Activated CD4-positive, alpha-beta T cell treated with anti-CD3 and anti-CD28 coated beads for 48 hours (primary cell): ENCODE data around the gene RIMBP2.

Experiments used
- DNase-seq: peaks from one replicate; pipeline ENCODE4 v3.0.0-alpha.2; 2020

The RIMBP2 gene

GRCh38 chr12:130729344-130729743 is 13.2 kb upstream of the RIMBP2 start:
- no peak for DNase-seq

GRCh38 chr12:130728158-130729058 is 12.3 kb upstream of the RIMBP2 start:
- no peak for DNase-seq

GRCh38 chr12:130719263-130719859 is 3.3 kb upstream of the RIMBP2 start:
- no peak for DNase-seq

GRCh38 chr12:130717752-130718151 is 1.7 kb upstream of the RIMBP2 start:
- DNase-seq: no peak

GRCh38 chr12:130716969-130717366 is 869 bp upstream of the RIMBP2 start:
- no peak for DNase-seq

- no peak for DNase-seq
Measured at GRCh38 chr12:130715150-130715997, 725 bp downstream of the RIMBP2 start.

GRCh38 chr12:130714591-130715149 is 1.4 kb downstream of the RIMBP2 start:
- DNase-seq: no peak

- no peak for DNase-seq
Measured at GRCh38 chr12:130714091-130714590, 2.0 kb downstream of the RIMBP2 start.

GRCh38 chr12:130713581-130713991 is 2.5 kb downstream of the RIMBP2 start:
- DNase-seq: no peak

GRCh38 chr12:130712346-130713065 is 3.6 kb downstream of the RIMBP2 start:
- no peak for DNase-seq

- no peak for DNase-seq
Measured at GRCh38 chr12:130711756-130712155, 4.3 kb downstream of the RIMBP2 start.

GRCh38 chr12:130710733-130711080 is 5.4 kb downstream of the RIMBP2 start:
- DNase-seq: no peak

GRCh38 chr12:130709971-130710732 is 5.9 kb downstream of the RIMBP2 start:
- no peak for DNase-seq

GRCh38 chr12:130709151-130709970 is 6.7 kb downstream of the RIMBP2 start:
- no peak for DNase-seq

- DNase-seq: no peak
Measured at GRCh38 chr12:130708648-130709047, 7.5 kb downstream of the RIMBP2 start.

- no peak for DNase-seq
Measured at GRCh38 chr12:130707571-130707891, 8.6 kb downstream of the RIMBP2 start.

- no peak for DNase-seq
Measured at GRCh38 chr12:130706885-130707570, 9.1 kb downstream of the RIMBP2 start.

GRCh38 chr12:130706311-130706710 is 9.8 kb downstream of the RIMBP2 start:
- DNase-seq: no peak

GRCh38 chr12:130705178-130705822 is 10.8 kb downstream of the RIMBP2 start:
- DNase-seq: no peak

- DNase-seq: no peak
Measured at GRCh38 chr12:130704606-130705005, 11.5 kb downstream of the RIMBP2 start.
